Duodenal mucosa (tissue), 2 donors: ENCODE measurements around the gene KCNQ1.

Experiments used
- H3K27ac ChIP-seq: one replicate; pipeline ENCODE4 v1.7.0; 2013; ENCODE audit warnings: low read depth, low read length
- H3K27me3 ChIP-seq, 2 donors: one replicate each; pipeline ENCODE4 v1.7.0; 2013; ENCODE audit warnings: low read length in 2 of 2, control low read depth in 1 of 2; ENCODE audit not compliant: insufficient read depth in 2 of 2, control insufficient read depth in 1 of 2
- H3K36me3 ChIP-seq, 2 donors: one replicate each; pipeline ENCODE4 v1.7.0; 2013; ENCODE audit warnings: low read length in 2 of 2, control low read depth in 1 of 2; ENCODE audit not compliant: insufficient read depth in 2 of 2, control insufficient read depth in 1 of 2
- H3K4me1 ChIP-seq, 2 donors: one replicate each; pipeline ENCODE4 v1.7.0; 2013; ENCODE audit warnings: low read length in 2 of 2, control low read depth in 1 of 2; ENCODE audit not compliant: insufficient read depth in 2 of 2, control insufficient read depth in 1 of 2
- H3K4me3 ChIP-seq, 2 donors: one replicate each; pipeline ENCODE4 v1.7.0; 2013; ENCODE audit warnings: low read length in 2 of 2, low read depth in 1 of 2
- H3K9ac ChIP-seq, 2 donors: one replicate each; pipeline ENCODE4 v1.7.0; 2013; ENCODE audit warnings: low read length in 2 of 2, low read depth in 1 of 2
- H3K9me3 ChIP-seq, 2 donors: one replicate each; pipeline ENCODE4 v1.7.0; 2013; ENCODE audit warnings: low read length in 2 of 2, control low read depth in 1 of 2; ENCODE audit not compliant: control insufficient read depth in 1 of 2

KCNQ1 gene

GRCh38 chr11:2592559-2593392 lies 148.0 kb downstream of the KCNQ1 start:
- H3K27me3 ChIP-seq: no peaks in the 10 kb centered on the region
- no peaks in the 10 kb centered on the region for H3K9me3 ChIP-seq
- H3K27ac ChIP-seq: no peak overlapping the region
- peaks cover 8 to 47% of the 10 kb centered on the region in 2 donors for H3K36me3 ChIP-seq
- no peaks in the 10 kb centered on the region for H3K4me1 ChIP-seq
- H3K4me3 ChIP-seq: no peak overlapping the region
- H3K9ac ChIP-seq: no peak overlapping the region

DNA sequence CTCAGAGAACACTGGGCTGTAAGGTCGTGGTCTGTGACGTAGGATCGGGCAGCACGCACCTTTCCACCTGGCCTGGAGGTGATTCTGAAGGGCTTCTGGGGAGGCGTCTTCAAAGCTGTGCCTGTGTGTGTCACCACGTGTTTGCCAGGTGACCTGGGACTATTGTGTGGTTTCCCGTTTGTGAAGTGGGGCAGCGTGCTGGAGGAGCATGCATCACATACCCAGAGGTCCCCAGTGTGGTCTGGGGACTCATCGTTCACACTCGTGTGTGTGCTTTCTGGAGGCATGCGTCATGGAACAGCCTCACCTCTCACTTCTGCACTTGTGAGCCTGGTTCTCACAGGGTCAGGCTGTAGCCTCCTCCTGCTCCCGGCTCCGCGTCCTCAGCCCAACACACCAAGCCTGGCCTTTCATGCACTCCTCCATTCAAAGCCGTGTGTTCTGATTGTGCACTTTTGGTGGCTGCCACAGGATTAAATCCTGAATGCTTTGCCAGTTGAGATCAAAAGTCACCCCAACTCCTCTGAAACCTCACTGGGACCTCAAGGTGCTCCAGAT lies 148.7 kb downstream of the KCNQ1 start:
- H3K27ac ChIP-seq: no peak overlapping the region
- peaks cover 8 to 47% of the 10 kb centered on the region in 2 donors for H3K36me3 ChIP-seq
- no peaks in the 10 kb centered on the region for H3K27me3 ChIP-seq
- H3K9ac ChIP-seq: no peak overlapping the region
- H3K9me3 ChIP-seq: peaks cover 0 to 1% of the 10 kb centered on the region in 2 donors
- no peak overlapping the region for H3K4me3 ChIP-seq
- no peaks in the 10 kb centered on the region for H3K4me1 ChIP-seq

GRCh38 chr11:2594267-2594666 lies 149.5 kb downstream of the KCNQ1 start:
- H3K27me3 ChIP-seq: no peaks in the 10 kb centered on the region
- H3K4me3 ChIP-seq: no peak overlapping the region
- no peak overlapping the region for H3K9ac ChIP-seq
- H3K4me1 ChIP-seq: no peaks in the 10 kb centered on the region
- H3K36me3 ChIP-seq: peaks cover 8 to 40% of the 10 kb centered on the region in 2 donors
- no peak overlapping the region for H3K27ac ChIP-seq
- H3K9me3 ChIP-seq: peaks cover 0 to 3% of the 10 kb centered on the region in 2 donors

DNA sequence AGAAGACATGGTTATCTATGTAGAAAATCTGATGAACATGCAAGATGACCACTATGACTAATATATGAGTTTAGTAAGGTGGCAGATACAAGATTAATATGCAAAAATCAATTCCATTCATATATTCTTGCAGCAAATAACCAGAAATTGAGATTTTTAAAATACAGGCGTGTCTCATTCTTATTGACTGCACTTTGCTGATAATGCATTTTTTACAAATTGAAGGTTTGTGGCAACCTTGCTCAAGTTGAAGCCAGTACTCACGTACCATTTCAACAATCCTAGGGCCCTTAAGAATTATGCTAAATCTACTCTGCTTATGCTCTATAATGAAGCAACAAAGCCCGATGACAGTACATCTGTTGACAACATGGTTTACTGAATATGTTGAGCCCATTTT lies 150.4 kb downstream of the KCNQ1 start:
- Histone ChIP-seq H3K4me3 (no peak overlapping the region), H3K27me3 (no peaks in the 10 kb centered on the region), H3K4me1 (no peaks in the 10 kb centered on the region), H3K9me3 (peaks cover 0 to 3% of the 10 kb centered on the region in 2 donors), H3K27ac (no peak overlapping the region), H3K9ac (no peak overlapping the region), H3K36me3 (peaks cover 6 to 32% of the 10 kb centered on the region in 2 donors)

DNA sequence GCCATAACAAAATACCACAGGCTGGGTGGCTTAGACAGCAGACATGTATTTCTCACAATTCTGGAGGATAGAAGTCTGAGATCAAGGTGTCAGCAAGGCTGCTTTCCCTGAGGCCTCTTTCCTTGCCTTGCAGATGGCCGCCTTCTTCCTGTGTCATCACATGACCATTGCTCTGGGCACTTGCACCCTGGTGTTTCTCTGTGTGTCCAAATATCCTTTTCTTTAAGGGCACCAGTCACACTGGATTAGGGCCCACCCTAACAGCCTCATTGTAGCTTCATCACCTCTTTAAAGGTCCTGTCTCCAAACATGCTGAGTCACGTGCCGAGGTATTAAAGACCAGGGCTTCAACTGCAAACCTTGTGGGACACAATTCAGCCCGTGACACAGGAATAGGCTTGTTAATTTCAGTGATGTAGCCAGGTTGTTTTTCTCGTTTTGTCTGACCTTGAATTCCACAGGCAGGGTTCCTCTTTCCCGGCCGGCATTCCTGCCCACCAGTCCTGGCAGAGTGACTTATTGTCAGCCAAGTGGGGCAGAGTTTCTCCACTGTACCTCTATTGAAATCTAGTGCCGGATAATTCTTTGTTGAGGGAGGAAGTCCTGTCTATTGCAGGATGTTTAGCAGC lies 154.9 kb downstream of the KCNQ1 start:
- Histone ChIP-seq H3K27ac (no peak overlapping the region), H3K9me3 (peaks cover 0 to 3% of the 10 kb centered on the region in 2 donors)

GRCh38 chr11:2609345-2609744 lies 164.5 kb downstream of the KCNQ1 start:
- H3K4me1 ChIP-seq: no peaks in the 10 kb centered on the region
- no peaks in the 10 kb centered on the region for H3K27me3 ChIP-seq
- H3K9me3 ChIP-seq: peaks cover 0 to 7% of the 10 kb centered on the region in 2 donors
- no peak overlapping the region for H3K9ac ChIP-seq
- H3K4me3 ChIP-seq: no peak overlapping the region
- H3K36me3 ChIP-seq: peaks cover 0 to 2% of the 10 kb centered on the region in 2 donors
- no peak overlapping the region for H3K27ac ChIP-seq

More for the DNA sequence above, 154.9 kb downstream of the KCNQ1 start:
- H3K36me3 ChIP-seq: no peaks in the 10 kb centered on the region
- H3K4me3 ChIP-seq: no peak overlapping the region
- H3K27me3 ChIP-seq: no peaks in the 10 kb centered on the region
- H3K4me1 ChIP-seq: no peaks in the 10 kb centered on the region
- H3K9ac ChIP-seq: no peak overlapping the region

- Histone ChIP-seq H3K4me3 (no peak overlapping the region), H3K27ac (no peak overlapping the region), H3K9ac (no peak overlapping the region), H3K27me3 (no peaks in the 10 kb centered on the region), H3K9me3 (peaks cover 0 to 7% of the 10 kb centered on the region in 2 donors), H3K4me1 (no peaks in the 10 kb centered on the region), H3K36me3 (no peaks in the 10 kb centered on the region)
These were observed 168.2 kb downstream of the KCNQ1 start for GRCh38 chr11:2612884-2613571.

DNA sequence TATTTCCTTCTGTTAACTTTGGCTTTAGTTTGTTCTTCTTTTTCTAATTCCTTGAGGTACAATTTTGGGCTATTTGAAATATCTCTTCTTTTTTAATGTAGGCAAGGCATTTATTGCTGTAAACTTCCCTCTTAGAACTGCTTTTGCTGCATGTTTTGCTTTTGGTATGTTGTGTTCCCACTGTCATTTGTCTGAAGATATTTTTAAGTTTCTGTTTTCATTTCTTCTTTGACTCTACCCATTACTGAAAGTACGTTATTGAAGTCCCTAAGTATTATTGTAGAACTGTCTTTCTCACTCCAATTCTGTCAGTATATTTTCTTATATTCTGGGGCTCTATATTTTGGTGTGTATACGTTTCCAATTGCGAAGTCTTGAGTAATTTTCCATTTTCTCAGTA lies 177.1 kb downstream of the KCNQ1 start:
- no peaks in the 10 kb centered on the region for H3K27me3 ChIP-seq
- H3K4me3 ChIP-seq: no peak overlapping the region
- no peaks in the 10 kb centered on the region for H3K9me3 ChIP-seq
- H3K9ac ChIP-seq: no peak overlapping the region
- H3K27ac ChIP-seq: no peak overlapping the region
- H3K36me3 ChIP-seq: peaks cover 0 to 8% of the 10 kb centered on the region in 2 donors
- H3K4me1 ChIP-seq: no peaks in the 10 kb centered on the region

- Histone ChIP-seq H3K4me3 (no peak overlapping the region), H3K27me3 (no peaks in the 10 kb centered on the region), H3K9me3 (peaks cover 5 to 7% of the 10 kb centered on the region in 2 donors), H3K9ac (no peak overlapping the region), H3K27ac (no peak overlapping the region), H3K36me3 (peaks cover 0 to 8% of the 10 kb centered on the region in 2 donors), H3K4me1 (no peaks in the 10 kb centered on the region)
These were observed 180.4 kb downstream of the KCNQ1 start for GRCh38 chr11:2625183-2625582.

GRCh38 chr11:2630679-2631078 lies 185.9 kb downstream of the KCNQ1 start:
- Histone ChIP-seq H3K4me1 (no peaks in the 10 kb centered on the region), H3K27me3 (no peaks in the 10 kb centered on the region), H3K9ac (no peak overlapping the region), H3K9me3 (peaks cover 22 to 26% of the 10 kb centered on the region in 2 donors), H3K36me3 (peaks cover 5 to 13% of the 10 kb centered on the region in 2 donors), H3K27ac (no peak overlapping the region), H3K4me3 (no peak overlapping the region)
